Mammary epithelial cell (primary cell): ENCODE data around the gene TARS2.

ENCODE experiments used
- CTCF ChIP-seq, 2 donors: IDR thresholded peaks in 1 of 2; conservative IDR thresholded peaks in 1 of 2; 2 replicates each; pipeline ENCODE4 v1.5.1; 2011 to 2012; ENCODE audit warnings: inconsistent platforms in 2 of 2, low read length in 2 of 2, mild to moderate bottlenecking in 2 of 2, control low read depth in 1 of 2, low read depth in 1 of 2; ENCODE audit not compliant: insufficient read depth in 1 of 2; ENCODE audit errors: extremely low read depth in 1 of 2
- EZH2 ChIP-seq: IDR thresholded peaks from 2 replicates; pipeline ENCODE4 v1.6.1; 2012; ENCODE audit warnings: low read length, inconsistent platforms, borderline replicate concordance

DNA sequence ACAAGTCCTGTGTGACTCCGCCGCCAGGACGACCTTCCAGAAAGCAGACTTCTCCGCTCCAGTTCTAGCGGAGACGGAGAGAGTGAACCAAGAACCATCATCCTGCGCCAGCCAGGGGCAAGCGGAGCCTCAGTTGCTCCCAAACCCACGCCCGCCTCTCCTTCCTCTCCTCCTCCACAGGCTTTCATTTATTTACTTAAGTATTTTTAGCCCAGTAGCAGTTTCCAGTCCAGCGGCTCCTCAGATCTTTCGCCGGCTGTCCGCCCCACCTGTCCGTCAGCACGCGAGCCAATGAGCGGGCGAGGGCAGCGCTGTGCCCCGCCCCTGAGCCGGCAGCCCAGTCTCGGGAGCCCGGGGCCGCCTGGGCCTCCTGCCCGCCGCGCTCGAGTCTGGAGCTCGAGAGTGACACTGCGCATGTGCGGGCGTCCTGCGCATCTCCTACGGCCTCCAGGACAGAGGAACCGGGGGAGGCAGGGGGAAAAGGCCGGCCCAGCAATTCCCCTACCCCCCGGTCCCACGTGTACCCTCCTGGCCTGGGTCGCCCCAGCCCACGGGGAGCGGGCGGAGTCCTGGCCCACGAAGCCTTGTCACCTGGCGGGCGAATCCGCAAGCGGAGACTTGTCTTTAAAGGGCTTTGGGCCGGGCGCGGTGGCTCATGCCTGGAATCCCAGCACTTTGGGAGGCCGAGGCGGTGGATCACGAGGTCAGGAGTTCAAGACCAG lies 28.3 kb downstream of the TARS2 start, which contains the start of gene FALEC:
- TF ChIP-seq CTCF (conservative IDR thresholded peaks at IDR 0.05 in 1 of 2, IDR thresholded peaks at IDR 0.05 in 1 of 2; ENCODE audit: extremely low read depth in 1 of 2, insufficient read depth in 1 of 2, low read depth in 1 of 2, low read length in 2 of 2) (no peak), EZH2 (no peak)
